GM12891 (cell line): ENCODE measurements around the gene RNF220.

Experiments
- POLR2A ChIP-seq: IDR thresholded peaks from 2 replicates; pipeline ENCODE4 v1.6.1; 2011; ENCODE audit warnings: low read depth, low read length, control low read depth
- POLR2AphosphoS5 ChIP-seq: IDR thresholded peaks from 2 replicates; pipeline ENCODE4 v1.6.1; 2011; ENCODE audit warnings: low read depth, low read length, control low read depth
- POU2F2 ChIP-seq: IDR thresholded peaks from 2 replicates; pipeline ENCODE4 v1.6.1; 2011; ENCODE audit warnings: low read depth, mild to moderate bottlenecking, control low read depth, low read length, moderate library complexity

- TF ChIP-seq POLR2A, result no peak
- TF ChIP-seq POLR2AphosphoS5, result no peak
- no peak for TF ChIP-seq POU2F2
Measured at GRCh38 chr1:44442791-44443190, 37.7 kb downstream of the RNF220 start.
